H1 (cell line): Measurements from ENCODE around the gene NSD2. TPM values are rescaled to one million over a fixed set of nuclear protein-coding genes. Genes with fewer than 3 reads are reported as not detected.

Experiments used
- CREB1 ChIP-seq: IDR thresholded peaks from 2 replicates; pipeline ENCODE4 v1.6.1; 2012; ENCODE audit warnings: inconsistent platforms
- GABPA ChIP-seq: IDR thresholded peaks from 2 replicates; pipeline ENCODE4 v1.6.1; 2011; ENCODE audit warnings: mild to moderate bottlenecking, low read length, moderate library complexity, borderline replicate concordance; ENCODE audit not compliant: insufficient read depth
- RNF2 ChIP-seq: fragments of 200-900, 300-1000 bp; sonication (generic); IDR thresholded peaks from 2 replicates; pipeline ENCODE4 v1.7.1; 2016; ENCODE audit warnings: borderline replicate concordance, low read depth, mild to moderate bottlenecking, antibody characterized with exemption, low read length; ENCODE audit not compliant: poor library complexity, severe bottlenecking; ENCODE audit errors: missing control alignments
- SUZ12 ChIP-seq: fragments of 200-600 bp; sonication (generic); IDR thresholded peaks from 2 replicates; pipeline ENCODE4 v1.6.1; 2012; ENCODE audit warnings: mild to moderate bottlenecking, inconsistent platforms, low read length, moderate library complexity, mixed read lengths
- polyA plus RNA-seq, 7 experiments: library from polyadenylated mRNA; depleted of rRNA in 3 of 7; stranded (reverse) in 5 of 7; unstranded in 2 of 7; fragments of >200 nt in 5 of 7; fragments of 200-250 nt in 2 of 7; gene quantifications; 1 replicate in 5 of 7; 2 replicates in 1 of 7; 4 replicates in 1 of 7; pipeline versions ENCODE4 v1.2.1 to v1.2.3, GENCODE V29; 2011 to 2013; ENCODE audit warnings: missing spikeins in 2 of 7, mixed read lengths in 2 of 7
- total RNA-seq: library from RNA; stranded (reverse); fragmentation: NEBNext Ultra II Directional; extraction: Animal tissue kit (Norgen Biotek cat#: 25700); gene quantifications from 2 replicates; pipeline ENCODE4 v1.2.1, GENCODE V29; 2021
- TF ChIP-seq, protein P1 (sequence below): IDR thresholded peaks from 2 replicates; pipeline ENCODE4 v1.6.1; 2012; ENCODE audit warnings: inconsistent platforms
- TF ChIP-seq, protein P2 (sequence below): IDR thresholded peaks from 2 replicates; pipeline ENCODE4 v1.6.1; 2012; ENCODE audit warnings: low read length, inconsistent platforms

Gene NSD2
- total and polyA plus RNA-seq, 2 of the 8 experiments (the other 6 are each of a cell fraction or from before 2014, with no cell fraction given), result 26.7 to 129 TPM

DNA sequence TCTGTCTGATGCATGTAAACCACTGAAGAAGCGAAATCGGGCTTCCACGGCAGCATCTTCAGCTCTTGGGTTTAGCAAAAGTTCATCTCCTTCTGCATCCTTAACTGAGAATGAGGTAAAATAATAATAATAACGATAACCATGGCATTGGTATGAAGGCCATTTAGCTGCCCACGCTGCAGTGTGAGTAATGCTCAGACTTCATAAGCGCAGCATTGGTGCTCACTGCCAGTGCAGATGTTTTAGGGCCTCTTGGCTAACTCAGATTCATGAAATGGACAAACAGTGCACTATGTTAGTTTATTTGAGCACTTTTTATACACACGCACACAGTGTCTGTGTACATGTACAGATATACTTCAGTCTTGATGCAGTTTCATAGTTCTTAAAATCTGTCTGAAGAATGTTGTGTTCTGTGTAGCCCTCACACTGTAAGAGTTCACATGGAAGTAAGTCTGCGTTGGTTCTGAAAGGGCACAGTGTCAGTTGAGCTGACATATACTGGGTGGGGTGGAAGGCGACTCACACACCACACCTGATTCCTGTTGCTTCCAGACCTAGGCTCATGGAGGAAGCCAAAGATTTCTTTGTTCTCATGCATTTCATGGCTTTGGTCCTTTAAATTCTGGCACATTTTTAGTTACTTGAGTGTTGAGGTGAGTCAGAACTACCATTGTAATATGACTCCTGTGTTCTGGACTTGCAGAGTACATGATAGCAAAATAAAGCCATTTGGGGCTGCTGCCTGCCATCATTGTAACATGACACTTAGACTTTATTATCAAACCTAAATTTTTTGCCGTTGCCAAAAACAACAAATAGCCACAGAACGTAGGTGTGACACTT, 68.7 kb downstream of the NSD2 start (continued):
- TF ChIP-seq RNF2 (no peak), SUZ12 (no peak), CREB1 (no peak), GABPA (no peak)
- TF ChIP-seq, protein P1, sequence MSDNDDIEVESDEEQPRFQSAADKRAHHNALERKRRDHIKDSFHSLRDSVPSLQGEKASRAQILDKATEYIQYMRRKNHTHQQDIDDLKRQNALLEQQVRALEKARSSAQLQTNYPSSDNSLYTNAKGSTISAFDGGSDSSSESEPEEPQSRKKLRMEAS, result no peak
- TF ChIP-seq, protein P2, sequence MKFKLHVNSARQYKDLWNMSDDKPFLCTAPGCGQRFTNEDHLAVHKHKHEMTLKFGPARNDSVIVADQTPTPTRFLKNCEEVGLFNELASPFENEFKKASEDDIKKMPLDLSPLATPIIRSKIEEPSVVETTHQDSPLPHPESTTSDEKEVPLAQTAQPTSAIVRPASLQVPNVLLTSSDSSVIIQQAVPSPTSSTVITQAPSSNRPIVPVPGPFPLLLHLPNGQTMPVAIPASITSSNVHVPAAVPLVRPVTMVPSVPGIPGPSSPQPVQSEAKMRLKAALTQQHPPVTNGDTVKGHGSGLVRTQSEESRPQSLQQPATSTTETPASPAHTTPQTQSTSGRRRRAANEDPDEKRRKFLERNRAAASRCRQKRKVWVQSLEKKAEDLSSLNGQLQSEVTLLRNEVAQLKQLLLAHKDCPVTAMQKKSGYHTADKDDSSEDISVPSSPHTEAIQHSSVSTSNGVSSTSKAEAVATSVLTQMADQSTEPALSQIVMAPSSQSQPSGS, result no peak
